ENCODE measurements around the gene FAHD1.

DNA sequence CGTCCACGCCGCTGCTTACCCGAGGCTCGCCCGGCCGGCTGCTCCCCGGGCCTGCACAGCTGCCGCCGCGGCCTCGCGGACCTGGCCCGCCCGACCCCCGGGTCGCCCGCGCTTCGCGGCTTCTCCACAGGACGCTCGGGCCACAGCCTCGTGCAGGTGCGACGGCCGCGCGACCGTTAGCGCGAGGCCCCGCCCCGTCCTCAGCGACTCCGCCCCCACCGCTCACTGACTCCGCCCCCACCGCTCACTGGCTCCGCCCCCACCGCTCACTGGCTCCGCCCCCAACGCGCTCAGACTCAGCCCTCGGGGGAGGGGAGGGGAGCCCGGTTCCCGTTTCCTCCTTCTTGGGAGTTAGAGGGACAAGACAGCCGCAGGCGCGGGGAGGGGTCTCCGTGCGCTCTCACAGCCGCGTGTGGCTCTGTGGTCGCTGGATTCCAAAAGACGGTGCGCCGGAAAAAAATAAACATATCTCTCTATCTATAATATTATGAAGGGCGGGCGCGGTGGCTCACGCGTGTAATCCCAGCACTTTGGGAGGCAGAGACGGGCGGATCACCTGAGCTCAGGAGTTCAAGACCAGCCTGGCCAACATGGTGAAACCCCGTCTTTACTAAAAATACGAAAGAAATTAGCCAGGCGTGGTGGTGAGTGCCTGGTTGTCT is 45.1 kb downstream of the FAHD1 start, which contains the start of gene MEIOB:
- TF ChIP-seq CTCF (IDR thresholded peaks at IDR 0.05; ENCODE audit: borderline replicate concordance, extremely low read depth, low read length, poor library complexity, severe bottlenecking) (no peak), EZH2 (IDR thresholded peaks at IDR 0.05; ENCODE audit: borderline replicate concordance, low read depth, low read length, severe bottlenecking) (no peak)

Data from DND-41 (cell line).